GM11168 (cell line): ENCODE measurements around the gene IGF2BP3.

Source experiments
- in situ Hi-C: fragments of 300-500 bp; cut with MboI; formaldehyde crosslinking; loops from one replicate; pipeline ENCODE4 v1.12.0; 2022; ENCODE audit warnings: low sequenced_read_pairs; ENCODE audit not compliant: unreplicated experiment

IGF2BP3 gene

GRCh38 chr7:23472956-23473843, 2.9 kb upstream of the IGF2BP3 start:
- in situ Hi-C loops: no loop called here

DNA sequence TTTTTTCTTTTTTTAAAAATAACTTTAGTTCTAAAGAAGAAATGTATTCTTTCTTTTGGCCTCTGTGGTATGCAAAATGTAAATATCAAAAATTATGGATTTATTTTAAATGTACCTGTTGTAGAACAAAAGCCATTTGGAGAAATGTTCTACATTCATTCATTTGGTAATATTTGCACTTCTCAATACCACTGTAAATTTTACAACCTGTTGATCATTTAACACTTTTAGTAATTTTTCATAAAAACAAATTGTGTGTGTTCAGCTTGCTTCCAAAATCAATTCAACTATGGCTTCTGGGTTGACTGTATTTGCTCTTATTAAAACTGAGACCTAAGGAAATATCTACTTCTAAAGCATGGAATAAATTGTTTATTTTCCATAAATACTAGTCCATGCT, 2.3 kb upstream of the IGF2BP3 start:
- in situ Hi-C loops: no loop called here

- in situ Hi-C loops: no loop called here
Observed at GRCh38 chr7:23472046-23472445, 1.8 kb upstream of the IGF2BP3 start.

DNA sequence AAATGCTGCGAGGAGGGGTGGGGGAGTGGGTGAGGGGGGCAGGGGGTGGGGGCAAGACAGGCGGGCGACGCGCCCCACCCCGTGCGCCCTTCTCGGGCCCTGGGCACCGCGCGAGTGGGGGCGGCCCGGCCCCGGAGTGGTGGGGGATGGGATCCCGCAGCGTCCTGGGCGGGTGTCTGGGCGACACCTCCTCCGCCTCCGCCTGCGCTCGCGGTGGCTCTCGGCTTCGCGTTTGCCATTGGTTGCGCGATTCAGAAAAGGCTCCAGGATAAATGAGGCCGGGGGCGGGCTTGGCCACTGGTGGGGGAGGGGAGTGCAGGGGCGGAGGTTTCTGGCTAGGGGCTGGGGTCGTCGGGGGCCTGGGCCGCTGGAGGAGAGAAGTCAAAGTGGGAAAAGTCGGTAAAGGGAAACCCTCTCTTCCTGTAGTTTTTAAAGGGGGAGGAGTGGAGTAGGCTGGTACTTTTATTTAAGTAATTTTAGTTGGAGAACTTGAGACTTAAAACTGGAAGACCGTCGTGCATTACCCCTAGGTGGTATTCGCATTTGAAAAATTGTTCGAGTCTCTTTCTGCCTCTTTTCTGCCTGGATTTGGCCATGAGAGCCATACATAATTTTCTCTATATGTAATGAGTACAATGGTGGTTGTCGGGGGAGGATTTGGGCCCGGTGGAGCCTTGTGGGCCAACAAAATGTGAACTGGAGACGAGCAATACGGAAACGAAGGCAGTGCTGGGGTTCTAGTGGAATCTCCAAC, 992 bp upstream of the IGF2BP3 start:
- in situ Hi-C loops: no loop called here

DNA sequence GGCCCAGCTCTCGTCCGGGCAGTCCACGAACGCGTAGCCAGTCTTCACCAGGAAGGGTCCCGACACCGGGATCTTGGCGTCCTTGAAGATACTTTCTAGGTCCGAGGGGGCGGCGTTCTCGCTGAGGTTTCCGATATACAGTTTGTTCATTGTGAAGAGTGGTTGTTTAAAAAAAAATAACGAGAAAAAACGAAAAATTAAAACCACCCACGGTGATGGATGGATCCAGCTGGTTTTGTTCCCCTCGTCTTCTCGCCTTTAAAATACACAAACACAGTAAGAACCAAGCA, 385 bp downstream of the IGF2BP3 start:
- in situ Hi-C loops: no loop called here

DNA sequence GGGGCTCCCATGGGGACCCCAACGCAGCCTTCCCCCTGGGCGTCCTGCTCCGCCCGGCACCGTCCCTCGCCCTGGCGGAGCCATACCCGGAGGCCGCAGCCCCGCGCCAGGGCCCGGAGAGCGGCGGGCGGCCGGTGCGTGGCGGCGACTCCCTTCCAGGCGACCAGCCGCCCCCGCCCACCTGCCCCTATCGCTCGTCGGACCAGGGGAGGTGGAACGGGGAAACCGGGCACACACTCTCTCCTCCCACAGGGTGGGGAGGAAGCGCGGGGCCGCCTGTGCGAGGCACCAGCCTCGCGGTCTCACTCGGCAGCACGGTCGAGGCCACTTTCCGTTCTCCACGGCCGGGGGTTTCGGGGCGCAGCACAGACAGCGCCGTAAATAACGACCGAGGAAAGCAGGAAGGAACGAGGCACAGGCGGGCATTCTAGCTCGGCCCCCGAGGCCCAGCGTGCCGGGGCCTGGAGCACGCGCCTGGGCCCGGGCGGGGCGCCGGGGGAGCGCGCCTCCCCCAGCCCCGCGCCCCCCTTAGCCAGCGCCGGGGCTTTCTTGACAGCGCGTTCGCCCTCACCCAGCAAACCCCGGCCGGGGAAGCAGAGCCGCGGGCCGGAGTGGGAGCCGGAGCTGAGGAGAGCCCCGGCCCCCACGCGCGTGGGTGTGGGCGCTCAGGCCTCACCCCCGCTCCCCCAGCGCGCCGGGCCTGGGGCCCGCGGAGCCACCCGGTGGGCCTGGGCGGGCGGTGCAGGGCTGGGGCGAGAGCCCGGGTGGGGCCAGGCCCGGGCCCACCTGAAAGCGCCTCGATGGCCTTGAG, 936 bp downstream of the IGF2BP3 start:
- in situ Hi-C loops: no loop called here

DNA sequence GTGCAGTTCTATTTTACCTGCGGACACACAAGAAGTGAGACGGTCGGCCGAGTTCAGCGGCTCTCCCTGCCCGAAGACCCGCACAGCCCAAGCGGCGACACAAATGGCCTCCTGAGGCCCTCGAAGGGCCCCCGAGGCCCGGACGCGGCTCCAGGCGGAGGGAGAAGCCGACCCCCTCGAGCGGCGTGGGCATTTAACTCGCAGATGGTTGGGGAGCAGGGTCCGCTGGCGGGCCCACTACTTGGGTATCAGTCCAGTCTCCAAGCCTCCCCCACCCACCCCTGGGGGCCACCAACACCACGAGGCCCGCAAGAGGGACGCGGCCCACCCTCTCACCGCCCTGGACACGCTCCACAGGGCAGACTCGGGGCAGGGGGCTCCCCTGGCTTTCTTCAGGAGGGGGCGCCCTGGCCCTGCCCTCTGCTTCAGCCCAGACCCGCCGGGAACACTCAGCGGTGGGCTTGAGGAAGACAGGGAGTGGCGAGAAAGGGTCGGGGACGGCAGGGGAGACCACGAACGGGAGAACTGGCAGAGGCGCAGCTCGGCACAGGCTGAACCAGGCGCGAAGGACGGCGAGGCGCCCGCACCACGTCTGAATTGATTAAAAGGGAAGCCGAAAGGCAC, 1.7 kb downstream of the IGF2BP3 start:
- in situ Hi-C loops: no loop called here

GRCh38 chr7:23467806-23468525, 2.3 kb downstream of the IGF2BP3 start:
- in situ Hi-C loops: no loop called here

DNA sequence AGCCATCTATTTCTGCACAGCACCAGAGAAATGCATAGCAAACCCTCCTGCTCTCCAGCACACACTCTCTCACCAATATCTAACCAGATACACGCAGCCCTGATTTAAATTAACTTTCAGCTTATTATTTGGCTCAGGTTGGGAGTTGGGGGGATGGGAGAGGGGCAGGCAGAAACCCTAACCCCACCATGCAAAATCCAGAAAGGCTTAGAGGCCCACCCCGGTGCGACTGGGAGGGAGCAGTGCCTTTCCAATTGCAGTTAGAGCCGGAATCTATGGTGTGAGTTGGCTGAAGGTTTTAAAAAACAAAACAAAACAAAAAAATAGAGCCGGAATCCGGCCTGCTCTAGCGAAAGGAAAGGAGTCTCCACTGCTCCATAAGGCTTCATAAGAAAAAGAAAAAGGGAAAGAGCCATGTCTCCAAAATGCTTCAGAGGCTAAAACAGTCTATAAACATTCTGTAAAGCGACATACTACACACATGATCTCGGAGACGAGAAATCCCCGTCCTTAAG, 2.9 kb downstream of the IGF2BP3 start:
- in situ Hi-C loops: no loop called here

DNA sequence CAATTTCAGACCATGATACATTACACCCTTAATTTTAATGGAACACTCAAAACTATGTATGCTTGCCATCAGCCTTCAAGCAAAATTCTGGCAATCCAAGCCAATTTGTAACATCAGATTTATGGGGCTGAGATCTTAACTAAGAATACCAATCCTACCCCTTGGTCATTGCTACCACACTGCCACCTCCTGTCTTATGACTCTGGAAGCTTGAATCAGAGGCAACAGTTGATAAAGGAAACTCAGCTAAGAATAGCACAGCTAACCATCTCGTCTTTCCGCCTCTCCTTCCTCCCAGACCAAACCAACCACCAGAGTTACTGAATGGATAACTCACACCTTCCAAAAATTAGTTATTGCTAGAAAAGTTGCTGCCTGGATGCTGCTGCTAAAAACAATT, 7.4 kb downstream of the IGF2BP3 start:
- in situ Hi-C loops: no loop called here

- in situ Hi-C loops: no loop called here
Observed at GRCh38 chr7:23458044-23458443, 12.2 kb downstream of the IGF2BP3 start.

DNA sequence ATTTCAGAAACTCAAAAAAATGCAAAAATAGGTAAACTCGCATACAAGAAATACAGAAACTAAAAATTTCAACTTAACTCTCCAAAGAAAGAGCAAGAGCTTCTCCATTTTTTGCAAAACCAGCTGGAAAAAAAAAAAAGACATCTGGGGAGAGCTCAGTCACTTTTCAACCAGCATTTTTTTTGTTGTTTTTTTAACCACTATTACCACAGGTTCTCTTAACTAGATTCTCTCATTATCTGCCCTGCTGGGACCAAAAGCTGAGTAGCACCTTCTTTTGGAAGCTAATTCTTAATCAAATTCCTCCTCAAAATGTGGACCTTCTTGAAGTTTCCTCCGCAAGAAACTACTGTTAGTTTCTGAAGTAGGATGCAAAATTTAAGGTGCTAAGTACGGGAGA, 14.2 kb downstream of the IGF2BP3 start:
- in situ Hi-C loops: no loop called here

- in situ Hi-C loops: no loop called here
Observed at GRCh38 chr7:23454881-23455526, 15.3 kb downstream of the IGF2BP3 start.

DNA sequence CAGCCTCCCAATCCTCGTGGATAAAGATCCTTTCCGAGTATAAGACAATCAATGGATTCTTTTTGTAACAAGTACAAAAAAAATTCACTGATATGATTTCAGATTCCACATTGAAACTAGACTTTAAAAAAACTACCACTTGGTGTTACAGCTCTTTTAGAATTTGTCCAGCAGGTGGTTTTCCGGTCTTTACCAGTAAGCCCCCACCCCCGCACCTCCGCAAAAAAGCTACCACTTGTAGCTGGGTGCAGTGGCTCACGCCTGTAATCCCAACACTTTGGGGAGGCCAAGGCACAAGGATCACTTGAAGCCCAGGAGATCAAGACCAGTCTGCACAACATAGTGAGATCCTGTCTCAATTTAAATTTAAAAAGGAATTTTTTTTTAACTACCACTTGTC, 19.8 kb downstream of the IGF2BP3 start:
- in situ Hi-C loops: no loop called here

DNA sequence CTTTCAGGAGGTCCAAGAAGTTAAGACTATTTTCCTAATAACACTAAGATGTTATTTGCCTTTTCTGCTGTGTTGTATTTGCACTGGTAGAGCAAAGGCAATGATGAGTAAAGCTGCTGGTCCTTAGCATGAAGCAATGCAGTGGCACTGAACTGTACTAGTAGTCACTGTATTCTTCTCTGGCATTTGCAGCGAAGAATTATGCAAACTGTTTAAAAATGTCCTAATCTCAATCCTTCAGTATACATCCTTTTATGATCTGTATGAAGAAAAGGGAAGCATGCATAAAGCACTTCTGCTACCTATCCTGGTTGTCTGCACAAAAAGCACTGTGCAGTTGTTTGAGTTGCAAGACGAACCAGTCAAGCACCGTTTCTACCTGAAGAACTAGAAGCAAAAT, 20.4 kb downstream of the IGF2BP3 start:
- in situ Hi-C loops: no loop called here

DNA sequence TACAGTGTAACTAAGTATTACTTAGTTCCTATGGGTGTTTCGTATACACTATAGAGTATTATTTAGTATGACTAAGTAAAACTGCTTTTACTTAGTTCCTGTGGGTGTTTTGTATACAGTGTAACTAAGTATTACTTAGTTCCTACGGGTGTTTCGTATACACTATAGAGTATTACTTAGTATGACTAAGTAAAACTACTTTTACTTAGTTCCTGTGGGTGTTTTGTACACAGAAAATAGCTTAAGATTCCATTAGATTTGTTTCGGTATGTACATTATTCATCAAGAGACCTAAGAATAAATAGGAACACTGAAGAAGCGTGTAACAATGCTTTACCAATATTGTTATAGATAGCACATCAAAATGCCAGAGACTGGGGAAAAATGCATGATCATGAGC, 25.0 kb downstream of the IGF2BP3 start:
- in situ Hi-C loops: no loop called here

GRCh38 chr7:23443974-23444373, 26.3 kb downstream of the IGF2BP3 start:
- in situ Hi-C loops: no loop called here

GRCh38 chr7:23438171-23438570, 32.1 kb downstream of the IGF2BP3 start:
- in situ Hi-C loops: no loop called here
